WTC11 (cell line): ENCODE measurements around the gene PPM1L.

Source experiments
- CTCF ChIP-seq: fragments of 200-600 bp; IDR thresholded peaks from 2 replicates; pipeline ENCODE4 v1.8.0; 2022; ENCODE audit warnings: antibody characterized with exemption
- TF ChIP-seq, protein P1 (sequence below): sonication (generic); formaldehyde crosslinking; IDR thresholded peaks from 2 replicates; pipeline ENCODE4 v1.8.1; 2023; ENCODE audit warnings: mild to moderate bottlenecking, missing genetic modification reagents
- TF ChIP-seq, protein P2 (sequence below): sonication (generic); formaldehyde crosslinking; IDR thresholded peaks from 2 replicates; pipeline ENCODE4 v1.8.1; 2022; ENCODE audit warnings: low read depth, mild to moderate bottlenecking, moderate library complexity, missing genetic modification reagents, borderline replicate concordance

DNA sequence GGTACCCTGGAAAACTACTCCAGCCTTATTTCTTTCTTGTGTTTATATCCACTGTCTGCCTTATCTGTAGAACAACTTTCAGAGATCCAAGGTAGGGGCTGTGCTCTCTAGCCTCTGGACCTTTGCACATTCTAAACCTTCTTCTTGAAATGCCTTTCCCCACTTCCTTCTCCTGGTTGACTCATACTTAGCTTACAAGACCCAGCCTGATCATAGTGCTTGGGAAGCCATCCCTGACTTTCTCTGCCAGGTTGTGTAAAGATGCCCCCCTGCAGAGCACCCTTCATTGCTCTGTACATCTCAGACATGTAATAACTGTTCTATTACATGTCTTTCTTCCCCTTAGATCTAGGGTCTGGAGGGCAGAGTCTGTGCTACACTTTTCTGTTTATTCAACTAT is 50.1 kb downstream of the PPM1L start:
- no peak for TF ChIP-seq CTCF
- TF ChIP-seq, protein P1, sequence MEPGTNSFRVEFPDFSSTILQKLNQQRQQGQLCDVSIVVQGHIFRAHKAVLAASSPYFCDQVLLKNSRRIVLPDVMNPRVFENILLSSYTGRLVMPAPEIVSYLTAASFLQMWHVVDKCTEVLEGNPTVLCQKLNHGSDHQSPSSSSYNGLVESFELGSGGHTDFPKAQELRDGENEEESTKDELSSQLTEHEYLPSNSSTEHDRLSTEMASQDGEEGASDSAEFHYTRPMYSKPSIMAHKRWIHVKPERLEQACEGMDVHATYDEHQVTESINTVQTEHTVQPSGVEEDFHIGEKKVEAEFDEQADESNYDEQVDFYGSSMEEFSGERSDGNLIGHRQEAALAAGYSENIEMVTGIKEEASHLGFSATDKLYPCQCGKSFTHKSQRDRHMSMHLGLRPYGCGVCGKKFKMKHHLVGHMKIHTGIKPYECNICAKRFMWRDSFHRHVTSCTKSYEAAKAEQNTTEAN (CRISPR knock-in tag): no peak
- TF ChIP-seq, protein P2, sequence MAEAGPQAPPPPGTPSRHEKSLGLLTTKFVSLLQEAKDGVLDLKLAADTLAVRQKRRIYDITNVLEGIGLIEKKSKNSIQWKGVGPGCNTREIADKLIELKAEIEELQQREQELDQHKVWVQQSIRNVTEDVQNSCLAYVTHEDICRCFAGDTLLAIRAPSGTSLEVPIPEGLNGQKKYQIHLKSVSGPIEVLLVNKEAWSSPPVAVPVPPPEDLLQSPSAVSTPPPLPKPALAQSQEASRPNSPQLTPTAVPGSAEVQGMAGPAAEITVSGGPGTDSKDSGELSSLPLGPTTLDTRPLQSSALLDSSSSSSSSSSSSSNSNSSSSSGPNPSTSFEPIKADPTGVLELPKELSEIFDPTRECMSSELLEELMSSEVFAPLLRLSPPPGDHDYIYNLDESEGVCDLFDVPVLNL (CRISPR knock-in tag): no peak
